H9 (cell line): Measurements from ENCODE around the gene FCRL6. TPM values are rescaled to one million over a fixed set of nuclear protein-coding genes. Genes with fewer than 3 reads are reported as not detected.

Experiments
- DNase-seq: peaks from one replicate; pipeline ENCODE4 v3.0.0-alpha.2; 2017
- H2AFZ ChIP-seq: one replicate; pipeline ENCODE4 v1.6.1; 2013; ENCODE audit warnings: mild to moderate bottlenecking, low read length, control low read depth, moderate library complexity
- H2AK5ac ChIP-seq: 2 replicates; pipeline ENCODE4 v1.6.1; 2013; ENCODE audit warnings: low read length, control low read depth, mixed read lengths; ENCODE audit not compliant: insufficient read length
- H2BK120ac ChIP-seq: one replicate; pipeline ENCODE4 v1.6.1; 2013; ENCODE audit warnings: low read depth, mild to moderate bottlenecking, low read length, control low read depth, inconsistent platforms; ENCODE audit not compliant: poor library complexity, severe bottlenecking
- H2BK12ac ChIP-seq: 2 replicates; pipeline ENCODE4 v1.6.1; 2013; ENCODE audit warnings: low read length, control low read depth, mixed read lengths, low read depth; ENCODE audit not compliant: insufficient read length
- H2BK15ac ChIP-seq: 2 replicates; pipeline ENCODE4 v1.6.1; 2013; ENCODE audit warnings: low read depth, low read length, control low read depth
- H2BK20ac ChIP-seq: one replicate; pipeline ENCODE4 v1.6.1; 2013; ENCODE audit warnings: low read depth, mild to moderate bottlenecking, low read length, control low read depth, inconsistent platforms; ENCODE audit not compliant: poor library complexity, severe bottlenecking
- H2BK5ac ChIP-seq: 2 replicates; pipeline ENCODE4 v1.6.1; 2013; ENCODE audit warnings: low read length, control low read depth, mixed read lengths; ENCODE audit not compliant: insufficient read length
- H3K14ac ChIP-seq: 2 replicates; pipeline ENCODE4 v1.6.1; 2013; ENCODE audit warnings: low read length, control low read depth; ENCODE audit not compliant: insufficient read depth
- H3K18ac ChIP-seq: 2 replicates; pipeline ENCODE4 v1.6.1; 2013; ENCODE audit warnings: low read depth, mild to moderate bottlenecking, mixed read lengths, low read length, control low read depth; ENCODE audit not compliant: insufficient read length
- H3K23ac ChIP-seq: 2 replicates; pipeline ENCODE4 v1.6.1; 2013; ENCODE audit warnings: low read length, control low read depth, mixed read lengths, low read depth; ENCODE audit not compliant: insufficient read length
- H3K23me2 ChIP-seq: 2 replicates; pipeline ENCODE4 v1.6.1; 2013; ENCODE audit warnings: low read depth, mild to moderate bottlenecking, mixed read lengths, low read length, control low read depth; ENCODE audit not compliant: insufficient read length, poor library complexity, severe bottlenecking
- H3K27ac ChIP-seq: 2 replicates; pipeline ENCODE4 v1.5.1; 2013; ENCODE audit warnings: low read length, control low read depth, mixed read lengths, low read depth; ENCODE audit not compliant: insufficient read length
- H3K27me3 ChIP-seq: 2 replicates; pipeline ENCODE4 v1.6.1; 2013; ENCODE audit warnings: low read length, control low read depth, inconsistent platforms; ENCODE audit not compliant: insufficient read depth
- H3K4ac ChIP-seq: 2 replicates; pipeline ENCODE4 v1.6.1; 2013; ENCODE audit warnings: low read depth, mild to moderate bottlenecking, control low read depth, inconsistent platforms, low read length, moderate library complexity
- H3K4me1 ChIP-seq: 2 replicates; pipeline ENCODE4 v1.6.1; 2013; ENCODE audit warnings: low read length, control low read depth, inconsistent platforms; ENCODE audit not compliant: insufficient read depth
- H3K4me2 ChIP-seq: 2 replicates; pipeline ENCODE4 v1.6.1; 2013; ENCODE audit warnings: low read length, control low read depth, mixed read lengths; ENCODE audit not compliant: insufficient read length, insufficient read depth
- H3K56ac ChIP-seq: 2 replicates; pipeline ENCODE4 v1.6.1; 2013; ENCODE audit warnings: low read depth, mild to moderate bottlenecking, mixed read lengths, low read length, control low read depth; ENCODE audit not compliant: insufficient read length
- H3K79me1 ChIP-seq: 2 replicates; pipeline ENCODE4 v1.6.1; 2013; ENCODE audit warnings: low read depth, mild to moderate bottlenecking, moderate library complexity, low read length, control low read depth, inconsistent platforms; ENCODE audit not compliant: insufficient read depth, poor library complexity, severe bottlenecking
- H3K79me2 ChIP-seq: 2 replicates; pipeline ENCODE4 v1.6.1; 2013; ENCODE audit warnings: low read length, control low read depth, inconsistent platforms; ENCODE audit not compliant: insufficient read depth
- H3K9ac ChIP-seq: 2 replicates; pipeline ENCODE4 v1.6.1; 2013; ENCODE audit warnings: low read length, control low read depth, mixed read lengths; ENCODE audit not compliant: insufficient read length; ENCODE audit errors: extremely low read depth
- H3K9me3 ChIP-seq: one replicate; pipeline ENCODE4 v1.6.1; 2013; ENCODE audit warnings: low read depth, low read length, inconsistent platforms; ENCODE audit not compliant: control insufficient read depth
- H3T11ph ChIP-seq: one replicate; pipeline ENCODE4 v1.6.1; 2013; ENCODE audit warnings: mild to moderate bottlenecking, low read length, control low read depth, inconsistent platforms
- H4K20me1 ChIP-seq: one replicate; pipeline ENCODE4 v1.6.1; 2013; ENCODE audit not compliant: control insufficient read depth, insufficient read length, insufficient read depth
- H4K5ac ChIP-seq: 2 replicates; pipeline ENCODE4 v1.6.1; 2013; ENCODE audit warnings: low read depth, mild to moderate bottlenecking, mixed read lengths, low read length, control low read depth; ENCODE audit not compliant: insufficient read length
- H4K8ac ChIP-seq: replicated peaks from 2 replicates; pipeline ENCODE4 v1.6.1; 2013; ENCODE audit warnings: low read length, control low read depth, mixed read lengths, low read depth; ENCODE audit not compliant: insufficient read length
- H4K91ac ChIP-seq: 2 replicates; pipeline ENCODE4 v1.6.1; 2013; ENCODE audit warnings: low read depth, mild to moderate bottlenecking, moderate library complexity, mixed read lengths, low read length, control low read depth; ENCODE audit not compliant: insufficient read length
- H3K27ac Mint-ChIP-seq, 3 experiments: 2 replicates in 2 of 3; 3 replicates in 1 of 3; pipeline ENCODE4 v1.8.0; 2020 to 2021; ENCODE audit warnings: mixed read lengths in 3 of 3, mild to moderate bottlenecking in 1 of 3, moderate library complexity in 1 of 3
- H3K27me3 Mint-ChIP-seq: 2 replicates; pipeline ENCODE4 v1.8.0; 2021; ENCODE audit warnings: low read depth, mild to moderate bottlenecking, moderate library complexity, mixed read lengths
- H3K36me3 Mint-ChIP-seq, 3 experiments: 2 replicates in 2 of 3; 3 replicates in 1 of 3; pipeline ENCODE4 v1.8.0; 2020 to 2021; ENCODE audit warnings: low read depth in 3 of 3, mixed read lengths in 3 of 3; ENCODE audit not compliant: insufficient read depth in 1 of 3
- H3K4me1 Mint-ChIP-seq, 2 experiments: 2 replicates each; pipeline ENCODE4 v1.8.0; 2020; ENCODE audit warnings: mixed read lengths in 2 of 2
- H3K4me3 Mint-ChIP-seq, 2 experiments: 2 replicates in 1 of 2; 3 replicates in 1 of 2; pipeline ENCODE4 v1.8.0; 2020 to 2021; ENCODE audit warnings: mild to moderate bottlenecking in 2 of 2, mixed read lengths in 2 of 2, moderate library complexity in 1 of 2
- H3K9me3 Mint-ChIP-seq, 2 experiments: 2 replicates in 1 of 2; 3 replicates in 1 of 2; pipeline ENCODE4 v1.8.0; 2020; ENCODE audit warnings: mild to moderate bottlenecking in 2 of 2, mixed read lengths in 2 of 2, moderate library complexity in 1 of 2
- CTCF ChIP-seq: fragments of 200-600 bp; sonication (generic); conservative IDR thresholded peaks from 3 replicates; pipeline ENCODE4 v1.8.0; 2021; ENCODE audit warnings: antibody characterized with exemption, mild to moderate bottlenecking
- WGBS: extraction: QIAGEN DNeasy Blood & Tissue Kit; methylation state at CpG from one replicate; pipeline ENCODE4 v1.1.7; 2013; ENCODE audit warnings: missing lambda C conversion rate, low lambda C conversion rate, mixed read lengths; ENCODE audit not compliant: insufficient read length; ENCODE audit errors: extremely low coverage; 5-methylcytosine and 5-hydroxymethylcytosine counted together
- total RNA-seq: library from RNA; stranded (reverse); gene quantifications from 2 replicates; pipeline ENCODE4 v1.2.1, GENCODE V29; 2021

Gene FCRL6
- total RNA-seq, 1 experiment from 2014 or later, result not detected

- TF ChIP-seq CTCF, result no peak
- Histone ChIP-seq H3K4me1 (no peaks in the 10 kb centered on the region), H2AK5ac (no peak overlapping the region), H2BK5ac (no peak overlapping the region), H2AFZ (no peak overlapping the region), H3K4ac (no peak overlapping the region), H3K79me1 (no peaks in the 10 kb centered on the region), H2BK120ac (no peak overlapping the region), H2BK12ac (no peak overlapping the region), H4K8ac (no peak overlapping the region), H3K27me3 (no peaks in the 10 kb centered on the region), H3K56ac (no peak overlapping the region), H4K20me1 (no peaks in the 10 kb centered on the region), H4K5ac (no peak overlapping the region), H3K79me2 (no peaks in the 10 kb centered on the region), H3K23ac (no peak overlapping the region), H3K9ac (no peak overlapping the region), H2BK20ac (no peak overlapping the region), H2BK15ac (no peak overlapping the region), H3K4me2 (no peak overlapping the region), H3K9me3 (no peaks in the 10 kb centered on the region), H3K27ac (no peak overlapping the region), H3K14ac (no peak overlapping the region), H4K91ac (no peak overlapping the region), H3K23me2 (no peaks in the 10 kb centered on the region), H3T11ph (no peak overlapping the region), H3K18ac (no peak overlapping the region)
- no CpG with 5 or more reads among the region's 1 CpG for WGBS
- Mint-ChIP-seq H3K4me3 (no peak overlapping the region), H3K36me3 (no peaks in the 10 kb centered on the region; a peak in 1 of 7 replicates), H3K27me3 (peaks cover 8% of the 10 kb centered on the region), H3K4me1 (peaks cover 10 to 16% of the 10 kb centered on the region in 2 experiments), H3K9me3 (peaks cover 5 to 6% of the 10 kb centered on the region in 2 experiments; a peak in 3 of 5 replicates), H3K27ac (no peak overlapping the region)
- DNase-seq, result no peak
Observed at GRCh38 chr1:159763686-159764085, 38.5 kb upstream of the FCRL6 start.
